Measurements from ENCODE around the gene TBC1D22B.

DNA sequence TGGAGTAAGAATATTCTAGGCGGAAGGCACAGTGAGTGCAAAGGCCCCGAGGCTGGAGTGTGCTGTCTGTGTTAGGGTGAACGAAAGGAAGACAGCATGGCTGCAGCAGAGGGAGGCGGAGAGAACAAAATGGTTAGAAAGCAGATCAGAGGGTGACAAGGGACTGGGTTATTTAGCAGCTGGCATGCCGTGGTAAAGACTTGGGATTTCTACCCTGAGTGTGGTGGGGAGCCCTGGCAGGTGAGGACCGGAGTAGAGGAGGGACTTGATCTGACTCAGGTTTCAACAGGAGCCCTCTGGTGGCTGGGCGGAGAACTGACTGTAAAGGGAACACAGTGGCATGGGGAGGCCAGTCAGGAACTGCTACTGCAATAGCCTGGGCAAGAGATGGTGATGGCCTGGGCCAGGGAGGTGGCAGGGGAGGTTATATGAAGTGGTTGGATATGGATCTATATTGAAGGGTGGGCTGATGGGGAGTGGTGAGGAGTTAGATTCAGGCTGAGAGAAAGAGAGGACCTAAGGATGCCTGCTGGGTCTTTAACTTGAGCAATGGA lies 49.6 kb upstream of the TBC1D22B start:
- TF ChIP-seq POLR2A (IDR thresholded peaks at IDR 0.05; ENCODE audit: low read length): no peak
- TF ChIP-seq GATA1 (IDR thresholded peaks at IDR 0.05; ENCODE audit: low read depth, low read length): no peak
